Stimulated activated CD4-positive, alpha-beta T cell treated with anti-CD3 and anti-CD28 coated beads, Interleukin-15, amount 100 ng/mL, for 1 hour (primary cell): ENCODE data around the gene CSF2.

Source experiments
- DNase-seq, 2 donors: peaks; one replicate each; pipeline ENCODE4 v3.0.0-alpha.2; 2020; ENCODE audit warnings: low read depth in 1 of 2, low spot score in 1 of 2

Gene CSF2

DNA sequence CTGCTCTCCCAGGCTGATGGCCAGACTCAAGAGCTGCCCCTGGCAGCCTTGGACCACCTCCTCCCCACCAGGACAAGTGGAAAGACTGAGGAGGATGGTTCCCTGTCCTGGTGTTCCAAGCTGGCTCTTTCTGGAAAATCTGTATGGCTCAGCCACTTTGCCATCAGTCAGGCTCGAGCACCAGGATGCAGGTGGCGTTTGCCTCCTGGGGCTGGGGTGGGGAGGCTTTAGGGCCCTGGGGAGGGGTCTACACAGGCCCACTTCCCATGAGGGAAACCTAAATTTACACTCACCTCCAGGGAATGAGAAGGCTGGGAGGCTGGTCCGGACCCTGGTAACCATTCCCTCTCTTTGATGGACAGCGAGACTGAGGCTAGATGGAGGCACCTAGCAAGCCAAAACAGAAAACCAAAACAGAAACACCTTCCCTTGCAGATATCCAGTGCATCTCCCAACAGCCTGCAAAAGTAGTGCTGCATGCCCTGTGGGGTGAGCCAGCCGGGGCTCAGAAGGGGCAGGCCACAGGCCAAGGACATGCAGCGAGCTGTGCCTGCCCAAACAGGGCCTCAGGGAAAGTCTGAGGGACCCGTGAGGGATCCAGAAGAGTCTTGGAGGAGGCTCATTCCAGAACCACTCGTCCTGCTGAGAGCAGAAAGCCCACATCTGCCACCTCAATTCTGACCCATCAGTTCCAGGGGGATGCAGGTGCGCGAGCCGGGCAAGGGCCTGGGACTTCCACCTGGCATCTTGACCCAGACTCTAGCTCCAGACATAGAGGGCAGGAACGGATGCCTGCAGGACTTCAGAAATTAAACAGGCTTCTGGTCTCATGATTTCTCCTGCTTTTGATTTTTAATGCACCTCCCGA, 5.4 kb upstream of the CSF2 start:
- DNase-seq: no peak

DNA sequence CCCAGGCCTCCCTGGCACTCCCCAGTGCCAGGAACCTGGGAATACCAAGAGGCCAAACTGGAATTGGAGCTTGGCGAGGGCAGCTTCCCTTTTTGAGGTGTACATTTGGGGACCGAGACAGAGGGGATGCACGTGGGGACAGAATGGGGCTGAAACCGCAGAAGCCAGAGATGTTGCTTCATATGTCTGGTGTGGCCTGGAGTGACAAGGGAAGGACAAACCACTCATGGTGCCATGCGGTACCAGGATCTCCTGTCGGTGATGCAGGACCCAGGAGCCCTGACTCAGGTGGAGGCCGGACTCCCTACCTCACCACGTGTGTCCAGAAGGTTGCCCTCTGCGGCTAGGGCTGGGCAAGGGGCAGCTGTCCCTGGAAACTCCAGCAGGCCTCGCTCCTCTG, 4.0 kb upstream of the CSF2 start:
- no peak for DNase-seq

DNA sequence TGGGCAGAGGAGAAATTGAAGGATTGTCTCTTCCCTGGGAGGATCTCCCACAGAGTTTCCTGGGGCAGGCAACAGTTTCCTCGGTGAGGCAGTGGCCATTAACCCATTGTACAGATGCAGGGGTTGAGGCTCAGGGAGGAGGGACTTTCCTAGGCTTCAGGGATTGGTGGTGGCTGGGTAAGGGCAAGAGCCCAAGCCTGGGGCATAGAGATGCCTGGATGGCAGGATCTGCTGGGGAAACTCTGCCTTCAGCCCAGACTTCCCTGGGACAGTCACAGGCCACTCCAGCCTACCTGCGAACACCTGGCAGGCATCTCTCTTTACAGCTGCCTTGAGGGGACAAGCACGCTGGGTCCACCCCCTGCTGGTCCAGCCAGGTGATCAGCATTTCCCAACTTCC, 3.6 kb upstream of the CSF2 start:
- no peak for DNase-seq

DNA sequence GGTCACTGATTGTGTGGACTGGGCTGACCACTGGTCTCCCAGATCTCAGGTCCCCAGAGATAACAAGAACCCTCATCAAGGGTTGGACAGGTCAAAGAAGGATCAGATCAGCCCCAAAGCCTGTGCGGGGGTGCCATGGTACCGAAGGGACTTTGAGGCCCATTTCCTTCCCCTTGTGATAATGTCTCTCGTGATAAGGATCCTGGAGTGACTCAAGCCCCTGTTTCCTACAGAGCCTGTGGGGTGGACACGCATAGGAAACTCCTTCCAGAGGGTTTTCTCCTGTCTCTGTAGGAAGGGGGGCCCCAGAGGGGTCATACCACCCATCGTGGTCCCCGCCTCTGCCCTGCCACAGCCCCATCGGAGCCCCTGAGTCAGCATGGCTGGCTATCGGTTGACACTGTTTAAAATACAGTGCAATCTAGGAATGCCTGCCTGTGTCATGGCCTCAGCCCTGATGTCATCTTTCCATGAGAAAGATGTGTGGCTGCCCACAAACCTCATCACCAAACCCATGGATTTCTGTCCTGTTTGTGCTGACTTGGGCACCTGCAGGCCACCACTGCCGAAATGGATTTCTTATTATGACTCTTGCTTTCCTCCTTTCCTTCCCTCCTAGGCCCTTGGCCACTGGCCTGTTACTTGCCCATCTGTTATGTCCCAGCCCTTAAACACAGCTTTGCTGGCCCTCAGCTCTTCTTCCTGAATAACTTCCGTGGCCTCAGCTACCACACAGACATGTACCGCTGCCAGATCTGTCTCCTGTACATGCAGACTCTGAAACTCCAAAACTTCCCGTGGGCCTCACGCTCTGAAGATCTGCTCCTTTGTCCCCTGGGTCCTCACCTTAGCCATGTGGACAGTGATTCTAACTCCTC, 2.9 kb upstream of the CSF2 start:
- DNase-seq: no peak

DNA sequence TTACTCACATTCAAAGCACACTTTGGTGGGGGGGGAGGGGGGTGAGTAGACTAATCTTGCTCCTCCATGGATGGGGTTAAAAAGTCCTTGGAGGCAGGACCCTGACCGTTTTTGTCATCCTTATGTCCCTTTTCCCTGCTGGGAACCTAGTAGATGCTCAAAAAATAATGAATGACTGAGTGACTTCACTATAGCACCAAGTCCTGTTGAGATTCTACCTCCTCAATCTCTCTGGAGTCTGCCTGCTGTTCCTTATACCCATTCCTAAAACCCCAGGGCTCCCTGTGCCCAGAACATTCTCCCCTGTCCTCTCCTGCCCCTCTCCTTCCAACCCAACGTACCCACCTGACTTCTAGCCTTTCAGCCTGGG, 2.3 kb upstream of the CSF2 start:
- DNase-seq: no peak

DNA sequence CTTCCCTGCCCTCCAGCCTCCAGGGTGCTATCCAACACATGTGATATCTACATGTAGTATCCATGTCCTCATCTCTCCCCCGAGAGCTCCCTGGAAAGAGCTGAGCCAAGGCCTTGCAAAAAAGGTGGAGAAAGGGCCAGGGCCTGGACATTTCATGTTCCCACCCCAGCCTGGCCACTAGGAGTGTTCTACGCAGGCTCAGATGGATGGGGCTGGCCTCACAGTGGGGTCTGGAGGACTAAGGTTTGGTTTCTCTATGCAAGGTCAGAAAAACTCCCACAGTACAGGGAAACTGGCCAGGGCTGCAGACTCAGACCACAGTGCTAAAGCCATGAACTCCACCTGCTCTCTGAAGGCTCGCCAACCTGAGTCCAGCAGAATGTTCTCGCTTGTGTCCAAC, 1.5 kb upstream of the CSF2 start:
- DNase-seq: no peak

DNA sequence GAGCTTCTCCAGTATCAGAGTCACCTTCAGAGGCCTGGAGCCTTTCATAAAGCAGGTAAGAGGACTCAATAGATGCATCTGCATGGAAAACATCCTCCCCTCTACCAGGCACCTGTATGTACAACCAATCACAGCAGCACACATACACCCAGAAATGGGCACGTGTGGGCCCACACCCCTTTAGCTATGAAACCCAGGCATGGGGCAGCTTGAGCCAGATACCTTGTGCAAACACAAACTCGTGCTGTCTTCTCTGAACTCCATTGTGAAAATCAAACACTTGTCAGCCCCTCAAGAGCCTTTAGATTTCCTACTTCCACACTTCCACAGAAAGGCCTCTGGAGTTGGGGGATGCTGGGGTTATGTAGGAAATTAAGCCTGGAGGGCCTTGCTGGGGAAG, 1.1 kb upstream of the CSF2 start:
- DNase-seq: no peak

DNA sequence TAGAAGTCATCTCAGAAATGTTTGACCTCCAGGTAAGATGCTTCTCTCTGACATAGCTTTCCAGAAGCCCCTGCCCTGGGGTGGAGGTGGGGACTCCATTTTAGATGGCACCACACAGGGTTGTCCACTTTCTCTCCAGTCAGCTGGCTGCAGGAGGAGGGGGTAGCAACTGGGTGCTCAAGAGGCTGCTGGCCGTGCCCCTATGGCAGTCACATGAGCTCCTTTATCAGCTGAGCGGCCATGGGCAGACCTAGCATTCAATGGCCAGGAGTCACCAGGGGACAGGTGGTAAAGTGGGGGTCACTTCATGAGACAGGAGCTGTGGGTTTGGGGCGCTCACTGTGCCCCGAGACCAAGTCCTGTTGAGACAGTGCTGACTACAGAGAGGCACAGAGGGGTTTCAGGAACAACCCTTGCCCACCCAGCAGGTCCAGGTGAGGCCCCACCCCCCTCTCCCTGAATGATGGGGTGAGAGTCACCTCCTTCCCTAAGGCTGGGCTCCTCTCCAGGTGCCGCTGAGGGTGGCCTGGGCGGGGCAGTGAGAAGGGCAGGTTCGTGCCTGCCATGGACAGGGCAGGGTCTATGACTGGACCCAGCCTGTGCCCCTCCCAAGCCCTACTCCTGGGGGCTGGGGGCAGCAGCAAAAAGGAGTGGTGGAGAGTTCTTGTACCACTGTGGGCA, 642 bp downstream of the CSF2 start:
- no peak for DNase-seq

DNA sequence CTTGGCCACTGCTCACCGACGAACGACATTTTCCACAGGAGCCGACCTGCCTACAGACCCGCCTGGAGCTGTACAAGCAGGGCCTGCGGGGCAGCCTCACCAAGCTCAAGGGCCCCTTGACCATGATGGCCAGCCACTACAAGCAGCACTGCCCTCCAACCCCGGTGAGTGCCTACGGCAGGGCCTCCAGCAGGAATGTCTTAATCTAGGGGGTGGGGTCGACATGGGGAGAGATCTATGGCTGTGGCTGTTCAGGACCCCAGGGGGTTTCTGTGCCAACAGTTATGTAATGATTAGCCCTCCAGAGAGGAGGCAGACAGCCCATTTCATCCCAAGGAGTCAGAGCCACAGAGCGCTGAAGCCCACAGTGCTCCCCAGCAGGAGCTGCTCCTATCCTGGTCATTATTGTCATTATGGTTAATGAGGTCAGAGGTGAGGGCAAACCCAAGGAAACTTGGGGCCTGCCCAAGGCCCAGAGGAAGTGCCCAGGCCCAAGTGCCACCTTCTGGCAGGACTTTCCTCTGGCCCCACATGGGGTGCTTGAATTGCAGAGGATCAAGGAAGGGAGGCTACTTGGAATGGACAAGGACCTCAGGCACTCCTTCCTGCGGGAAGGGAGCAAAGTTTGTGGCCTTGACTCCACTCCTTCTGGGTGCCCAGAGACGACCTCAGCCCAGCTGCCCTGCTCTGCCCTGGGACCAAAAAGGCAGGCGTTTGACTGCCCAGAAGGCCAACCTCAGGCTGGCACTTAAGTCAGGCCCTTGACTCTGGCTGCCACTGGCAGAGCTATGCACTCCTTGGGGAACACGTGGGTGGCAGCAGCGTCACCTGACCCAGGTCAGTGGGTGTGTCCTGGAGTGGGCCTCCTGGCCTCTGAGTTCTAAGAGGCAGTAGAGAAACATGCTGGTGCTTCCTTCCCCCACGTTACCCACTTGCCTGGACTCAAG, 1.5 kb downstream of the CSF2 start:
- DNase-seq: no peak

DNA sequence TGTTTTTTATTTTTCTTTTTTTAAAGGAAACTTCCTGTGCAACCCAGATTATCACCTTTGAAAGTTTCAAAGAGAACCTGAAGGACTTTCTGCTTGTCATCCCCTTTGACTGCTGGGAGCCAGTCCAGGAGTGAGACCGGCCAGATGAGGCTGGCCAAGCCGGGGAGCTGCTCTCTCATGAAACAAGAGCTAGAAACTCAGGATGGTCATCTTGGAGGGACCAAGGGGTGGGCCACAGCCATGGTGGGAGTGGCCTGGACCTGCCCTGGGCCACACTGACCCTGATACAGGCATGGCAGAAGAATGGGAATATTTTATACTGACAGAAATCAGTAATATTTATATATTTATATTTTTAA, 2.1 kb downstream of the CSF2 start:
- DNase-seq: no peak

DNA sequence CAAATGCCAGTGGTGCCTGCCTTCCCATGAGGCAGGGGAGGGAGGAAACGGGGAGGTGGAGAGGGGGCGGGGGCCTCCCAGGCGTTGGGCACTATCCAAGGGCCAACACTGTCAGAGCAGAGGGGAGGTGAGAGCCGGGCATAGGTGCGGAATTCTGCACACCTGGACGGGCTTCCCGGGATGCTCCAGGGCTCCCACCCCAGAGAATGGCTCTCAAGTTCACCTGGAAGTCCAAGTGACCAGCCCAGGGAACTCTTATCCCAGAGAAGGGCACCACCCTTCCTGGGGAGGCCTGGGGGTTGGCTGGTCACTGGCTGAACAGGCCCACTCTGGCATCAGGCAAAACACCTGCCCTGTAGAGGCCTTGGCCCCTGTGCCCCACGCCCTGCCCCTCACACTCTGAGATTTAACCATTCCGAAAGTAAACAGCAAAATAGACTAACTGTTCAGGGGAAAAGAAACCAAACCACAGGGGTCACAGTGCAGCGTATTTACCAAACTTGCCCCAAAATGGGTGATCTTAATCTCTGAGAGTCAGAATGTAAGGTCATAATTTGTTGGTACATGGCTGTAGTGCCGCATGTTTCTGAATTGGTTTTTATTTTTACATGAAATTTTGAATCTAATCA, 2.7 kb downstream of the CSF2 start:
- DNase-seq: no peak

DNA sequence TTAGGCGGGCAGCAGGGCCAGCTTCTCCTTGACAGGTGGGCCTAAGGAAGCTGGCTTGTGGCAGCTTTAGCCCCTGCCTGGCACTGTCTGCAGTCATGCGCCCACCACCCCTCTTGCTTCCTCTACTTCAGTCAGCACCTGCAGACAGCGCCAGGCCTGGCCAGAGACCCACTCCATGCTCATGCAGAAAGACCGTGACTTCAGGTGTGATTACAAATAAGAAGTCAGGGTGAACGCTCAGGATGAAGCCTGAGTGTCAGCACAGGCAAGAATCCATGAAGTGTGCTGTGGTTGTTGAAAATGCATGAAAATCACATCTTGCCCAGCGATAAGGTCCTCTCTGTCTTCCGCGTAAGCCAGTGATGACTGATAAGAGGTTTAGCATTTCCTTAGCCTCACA, 3.4 kb downstream of the CSF2 start:
- DNase-seq: no peak

DNA sequence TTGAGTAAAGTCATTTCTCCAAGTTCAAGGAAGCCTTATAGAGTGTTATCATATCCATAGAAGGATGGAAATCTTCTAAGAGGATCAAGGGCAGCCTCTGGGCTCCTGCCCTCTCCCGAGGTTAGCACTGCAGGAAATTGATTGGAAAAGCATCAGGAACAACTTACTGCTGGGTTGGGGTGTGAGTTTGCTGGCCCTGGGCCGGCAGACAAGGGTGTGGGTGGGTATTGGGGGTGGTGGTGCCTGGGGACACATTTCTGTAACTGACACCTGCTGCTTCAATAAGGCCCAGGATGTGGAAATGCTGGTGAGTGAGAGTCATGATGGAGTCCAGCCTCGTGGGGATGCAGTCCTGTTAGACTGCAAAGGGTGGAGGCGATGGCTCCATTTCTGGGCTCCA, 5.5 kb downstream of the CSF2 start:
- no peak for DNase-seq

DNA sequence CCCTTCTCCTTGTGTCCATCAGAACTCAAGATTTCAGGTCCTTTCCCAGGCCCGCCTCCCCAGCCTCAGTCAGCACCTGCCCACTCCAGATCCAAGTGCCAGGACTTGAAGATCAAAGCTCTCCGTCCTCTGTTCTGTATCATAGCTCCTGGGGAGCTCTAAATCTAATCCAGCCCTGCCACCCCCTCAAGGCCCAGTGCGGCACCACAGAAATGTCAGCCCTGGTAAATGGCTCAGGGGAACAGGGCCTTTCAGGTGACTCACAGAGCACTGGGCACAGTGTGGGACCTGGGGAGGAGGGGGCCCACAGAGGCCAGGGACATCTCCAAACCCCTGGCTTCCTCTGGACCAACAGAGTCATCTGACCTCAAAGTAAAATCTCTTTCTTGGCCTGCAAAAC, 6.0 kb downstream of the CSF2 start:
- no peak for DNase-seq

DNA sequence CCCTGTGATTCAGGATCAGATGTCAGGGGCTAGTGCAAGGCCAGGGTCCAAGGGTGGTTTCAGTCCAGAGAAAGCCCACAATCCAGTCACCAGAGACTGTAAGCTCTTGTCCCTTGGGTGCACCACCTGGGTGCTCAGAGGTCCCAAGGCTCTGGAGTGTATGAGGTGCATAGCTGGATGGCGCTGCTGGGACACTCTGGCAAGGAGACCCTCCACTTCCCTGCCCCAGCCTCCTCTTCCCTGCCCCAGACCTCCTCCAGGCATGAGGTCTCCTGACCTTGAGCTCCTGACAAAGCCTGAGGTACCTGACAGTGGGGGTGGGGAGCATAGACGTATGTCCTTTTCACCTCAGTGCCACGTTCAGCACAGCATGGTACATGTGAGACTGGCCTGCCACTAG, 7.0 kb downstream of the CSF2 start:
- no peak for DNase-seq

DNA sequence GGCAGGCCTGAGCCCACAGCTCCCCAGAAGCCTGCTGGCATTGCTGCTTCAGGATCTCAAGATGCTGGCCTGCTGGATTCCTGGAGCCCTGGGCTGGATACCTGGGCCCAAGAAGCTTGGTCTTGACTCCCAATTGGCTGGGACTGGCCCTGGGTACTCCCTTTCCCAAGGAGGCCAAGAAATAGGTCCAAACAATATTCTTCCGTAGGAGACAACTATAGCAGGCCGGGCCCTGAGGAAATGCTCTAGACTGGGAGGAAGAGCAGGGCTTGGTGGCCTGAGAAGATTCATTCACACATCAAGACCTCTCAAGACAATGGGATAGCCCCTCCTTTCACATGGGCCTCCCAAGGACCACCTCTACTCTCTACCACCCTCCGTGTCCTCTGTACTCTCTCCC, 7.9 kb downstream of the CSF2 start:
- no peak for DNase-seq

DNA sequence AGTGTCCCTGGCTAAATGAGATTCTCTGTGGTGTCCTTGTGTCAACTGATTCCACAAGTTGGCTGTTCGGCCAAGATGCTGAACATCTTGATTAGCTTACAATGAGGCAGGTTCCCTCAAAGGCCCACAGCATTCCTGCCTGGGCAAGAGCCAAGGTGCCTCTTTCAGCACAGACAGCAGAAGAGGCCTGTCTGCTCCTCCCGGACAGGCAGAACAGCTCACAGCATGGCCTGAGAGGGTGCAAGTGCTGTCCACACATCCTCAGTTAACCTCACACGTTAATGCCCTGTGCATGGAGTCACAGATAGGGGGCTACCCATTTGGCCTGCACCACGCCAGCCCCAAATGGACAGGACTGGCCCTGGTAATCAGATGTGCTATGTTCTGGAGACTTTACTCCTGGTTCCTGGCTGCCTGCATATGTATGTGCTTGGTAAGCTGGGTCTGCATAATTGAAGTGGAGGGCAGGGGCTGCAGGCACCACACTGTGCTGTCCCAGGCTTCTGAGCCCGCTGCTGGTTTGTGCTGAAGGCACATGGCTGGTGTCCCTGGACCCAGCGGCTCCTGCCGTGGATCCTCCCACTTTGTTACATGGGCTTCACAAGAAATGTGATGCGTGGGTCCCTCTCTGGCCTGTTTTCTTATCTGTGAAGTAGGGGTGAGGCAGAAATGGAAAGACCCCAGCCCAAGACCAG, 8.9 kb downstream of the CSF2 start:
- DNase-seq: no peak

DNA sequence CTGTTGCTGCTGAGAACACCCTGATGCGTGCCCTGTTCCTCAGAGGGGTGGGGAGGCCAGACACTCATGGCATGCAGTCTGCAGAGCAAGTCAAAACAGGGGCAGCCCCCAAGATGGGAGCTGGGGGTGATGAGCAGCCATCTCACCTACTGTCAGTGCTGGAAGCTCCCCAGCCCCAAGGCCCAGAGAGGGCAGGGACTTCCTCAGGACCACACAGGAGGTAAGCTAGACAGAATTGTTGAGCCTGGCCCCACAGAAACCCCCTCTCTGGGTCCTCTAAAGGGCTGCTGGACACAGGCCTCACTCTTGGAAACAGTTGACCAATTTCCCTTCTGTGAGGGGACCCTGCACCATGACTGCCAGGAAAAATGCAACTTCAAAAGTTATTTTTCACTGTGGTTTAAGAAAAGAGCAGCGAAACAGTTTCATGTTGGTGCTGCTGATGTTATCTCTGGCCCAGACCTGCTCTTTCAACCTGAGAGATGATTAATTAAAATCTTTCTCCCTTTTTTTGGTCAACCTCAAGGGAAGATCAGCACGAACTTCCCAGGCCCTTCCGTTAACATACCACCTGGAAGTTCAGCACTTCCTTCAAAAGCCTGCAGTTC, 9.6 kb downstream of the CSF2 start:
- DNase-seq: no peak

DNA sequence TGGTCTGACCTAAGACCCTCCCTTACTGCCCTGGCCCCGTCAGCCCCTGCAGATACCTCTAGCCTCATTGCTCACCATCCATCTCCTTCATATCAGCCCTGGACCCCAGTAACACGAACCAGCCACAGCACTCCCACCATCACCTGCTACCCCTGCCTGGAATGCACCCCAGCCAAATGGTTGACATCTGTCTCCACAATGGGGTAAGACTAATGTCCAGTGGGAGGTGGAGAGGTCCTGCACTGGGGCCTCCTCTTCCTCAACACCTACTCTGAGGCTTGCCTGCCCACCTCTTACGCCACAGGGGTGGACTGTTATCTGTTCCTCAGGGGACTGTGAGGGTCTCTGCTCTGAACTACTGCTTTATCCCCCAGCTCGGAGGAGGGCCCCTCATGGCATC, 12.1 kb downstream of the CSF2 start:
- DNase-seq: no peak
